Loucy (cell line): ENCODE results near the gene ADCY2.

Experiments used
- H2AFZ ChIP-seq: fragments of 200-600 bp; sonication (generic); 2 replicates; pipeline ENCODE4 v1.6.0; 2016; ENCODE audit warnings: antibody characterized with exemption, mild to moderate bottlenecking, low read length, moderate library complexity
- H3F3A ChIP-seq: fragments of 200-600 bp; 2 replicates; pipeline ENCODE4 v1.6.0; 2016; ENCODE audit warnings: antibody characterized with exemption, low read depth, mild to moderate bottlenecking
- H3K27me3 ChIP-seq: fragments of 200-600 bp; sonication (generic); 2 replicates; pipeline ENCODE4 v1.6.1; 2014; ENCODE audit warnings: low read length, mild to moderate bottlenecking; ENCODE audit not compliant: insufficient read depth, poor library complexity, severe bottlenecking
- H3K36me3 ChIP-seq: fragments of 200-600 bp; sonication (generic); 2 replicates; pipeline ENCODE4 v1.6.1; 2016; ENCODE audit warnings: low read length; ENCODE audit not compliant: insufficient read depth
- H3K4me1 ChIP-seq: fragments of 200-600 bp; sonication (generic); 2 replicates; pipeline ENCODE4 v1.5.1; 2014; ENCODE audit warnings: low read length, mild to moderate bottlenecking; ENCODE audit not compliant: insufficient read depth, poor library complexity, severe bottlenecking
- H3K4me2 ChIP-seq: fragments of 200-600 bp; sonication (generic); 2 replicates; pipeline ENCODE4 v1.6.0; 2014; ENCODE audit warnings: antibody characterized with exemption, low read length, low read depth, mild to moderate bottlenecking; ENCODE audit not compliant: poor library complexity, severe bottlenecking
- H3K4me3 ChIP-seq: fragments of 200-600 bp; sonication (generic); 2 replicates; pipeline ENCODE4 v1.5.1; 2014; ENCODE audit warnings: low read length, mild to moderate bottlenecking, mixed read lengths; ENCODE audit not compliant: poor library complexity, severe bottlenecking
- H3K79me2 ChIP-seq: fragments of 200-600 bp; sonication (generic); 2 replicates; pipeline ENCODE4 v1.6.1; 2014; ENCODE audit warnings: low read length; ENCODE audit not compliant: insufficient read depth
- H3K9ac ChIP-seq: fragments of 200-600 bp; sonication (generic); 2 replicates; pipeline ENCODE4 v1.6.0; 2014; ENCODE audit warnings: mild to moderate bottlenecking, low read depth, low read length, moderate library complexity; ENCODE audit not compliant: poor library complexity, severe bottlenecking
- H3K9me2 ChIP-seq: fragments of 200-600 bp; sonication (generic); replicated peaks from 2 replicates; pipeline ENCODE4 v1.6.1; 2016; ENCODE audit warnings: low read depth, low read length, mixed read lengths
- H3K9me3 ChIP-seq: fragments of 200-600 bp; sonication (generic); 2 replicates; pipeline ENCODE4 v1.6.1; 2014; ENCODE audit warnings: mild to moderate bottlenecking, antibody characterized with exemption, low read length, low read depth; ENCODE audit not compliant: insufficient read depth
- H4K20me1 ChIP-seq: fragments of 200-600 bp; sonication (generic); 2 replicates; pipeline ENCODE4 v1.6.0; 2014; ENCODE audit warnings: antibody characterized with exemption, low read length, mild to moderate bottlenecking; ENCODE audit not compliant: insufficient read depth, poor library complexity, severe bottlenecking
- CTCF ChIP-seq: fragments of 200-600 bp; sonication (generic); conservative IDR thresholded peaks from 2 replicates; pipeline ENCODE4 v1.5.1; 2014; ENCODE audit warnings: mild to moderate bottlenecking, antibody characterized with exemption, low read length
- EZH2phosphoT487 ChIP-seq: fragments of 200-600 bp; IDR thresholded peaks from 2 replicates; pipeline ENCODE4 v1.6.1; 2018; ENCODE audit warnings: antibody characterized with exemption, mild to moderate bottlenecking, moderate library complexity, borderline replicate concordance

ADCY2 gene

GRCh38 chr5:7690557-7690956 is 294.6 kb downstream of the ADCY2 start:
- Histone ChIP-seq H3K9me3 (0 out of 2 replicates have a peak, but pooled peaks cover 3% of the 10 kb centered on the region), H3F3A (no peaks in the 10 kb centered on the region), H3K9me2 (no peaks in the 10 kb centered on the region), H3K79me2 (no peaks in the 10 kb centered on the region), H3K36me3 (no peaks in the 10 kb centered on the region), H2AFZ (no peak overlapping the region), H3K27me3 (no peaks in the 10 kb centered on the region), H3K9ac (no peak overlapping the region), H3K4me2 (no peak overlapping the region), H3K4me1 (no peaks in the 10 kb centered on the region), H4K20me1 (no peaks in the 10 kb centered on the region), H3K4me3 (no peak overlapping the region)
- no peak for TF ChIP-seq CTCF
- no peak for TF ChIP-seq EZH2phosphoT487

- Histone ChIP-seq H3K9me2 (no peaks in the 10 kb centered on the region), H3K27me3 (no peaks in the 10 kb centered on the region)
These were observed 309.3 kb downstream of the ADCY2 start for GRCh38 chr5:7705261-7705660.

GRCh38 chr5:7705736-7706135 is 309.8 kb downstream of the ADCY2 start:
- Histone ChIP-seq H3K4me3 (no peak overlapping the region), H3K36me3 (no peaks in the 10 kb centered on the region), H2AFZ (no peak overlapping the region), H3K4me1 (no peaks in the 10 kb centered on the region), H3F3A (no peaks in the 10 kb centered on the region), H4K20me1 (no peaks in the 10 kb centered on the region), H3K9me3 (no peaks in the 10 kb centered on the region), H3K79me2 (no peaks in the 10 kb centered on the region), H3K27me3 (no peaks in the 10 kb centered on the region), H3K9me2 (no peaks in the 10 kb centered on the region), H3K4me2 (no peak overlapping the region), H3K9ac (no peak overlapping the region)
- TF ChIP-seq EZH2phosphoT487: no peak
- no peak for TF ChIP-seq CTCF

More at GRCh38 chr5:7705261-7705660, 309.3 kb downstream of the ADCY2 start:
- no peaks in the 10 kb centered on the region for H3K79me2 ChIP-seq
- no peak overlapping the region for H3K4me3 ChIP-seq
- H3F3A ChIP-seq: no peaks in the 10 kb centered on the region
- no peaks in the 10 kb centered on the region for H3K9me3 ChIP-seq
- H3K36me3 ChIP-seq: no peaks in the 10 kb centered on the region
- H2AFZ ChIP-seq: no peak overlapping the region
- TF ChIP-seq EZH2phosphoT487 (no peak), CTCF (no peak)
- no peak overlapping the region for H3K4me2 ChIP-seq
- H3K9ac ChIP-seq: no peak overlapping the region
- no peaks in the 10 kb centered on the region for H4K20me1 ChIP-seq
- H3K4me1 ChIP-seq: no peaks in the 10 kb centered on the region
